A673 (cell line): Measurements from ENCODE around the gene SNX27. TPM values are rescaled to one million over a fixed set of nuclear protein-coding genes. Genes with fewer than 3 reads are reported as not detected.
A peak's percentile ranks its signal among the peaks of the same experiment; 100 is the strongest.

Experiments
- Bru-seq: library from RNA; stranded (reverse); fragments of 400-500 nt; gene quantifications from one replicate; lab custom pipeline; 2021; lab: Mats Ljungman, UMichigan
- BruChase-seq, 2 experiments: library from RNA; stranded (reverse); fragments of 400-500 nt; gene quantifications; one replicate each; lab custom pipeline; 2021; lab: Mats Ljungman, UMichigan
- BruUV-seq: library from RNA; stranded (reverse); fragments of 400-500 nt; replicated peaks from 2 replicates; lab custom pipeline; 2021; lab: Mats Ljungman, UMichigan
- CTCF ChIA-PET: fragments of 300-600 bp; sonication (Branson Sonifier 250); formaldehyde crosslinking; loops from one replicate; lab custom pipeline; 2022; ENCODE audit warnings: antibody characterized with exemption; lab: Charles Lee
- POLR2A ChIA-PET: fragments of 300-600 bp; sonication (Branson Sonifier 250); formaldehyde crosslinking; loops from one replicate; lab custom pipeline; 2022; ENCODE audit warnings: antibody characterized with exemption; ENCODE audit not compliant: low non-redundant PET; lab: Charles Lee
- DNase-seq: peaks from one replicate; pipeline ENCODE4 v3.0.0-alpha.2; 2015; ENCODE audit warnings: low spot score
- H3K27ac ChIP-seq: fragments of 200-600 bp; sonication (generic); 2 replicates; pipeline ENCODE4 v1.5.1; 2016; ENCODE audit warnings: mixed run types, low read depth, mild to moderate bottlenecking, mixed read lengths, antibody characterized with exemption, low read length; ENCODE audit not compliant: poor library complexity, severe bottlenecking
- H3K27me3 ChIP-seq: fragments of 200-600 bp; sonication (generic); replicated peaks from 2 replicates; pipeline ENCODE4 v1.6.1; 2017; ENCODE audit warnings: mixed run types, low read depth, mild to moderate bottlenecking, mixed read lengths, antibody characterized with exemption, low read length; ENCODE audit not compliant: insufficient read depth, poor library complexity
- H3K36me3 ChIP-seq: fragments of 200-600 bp; sonication (generic); 2 replicates; pipeline ENCODE4 v1.6.1; 2016; ENCODE audit warnings: mixed run types, mild to moderate bottlenecking, mixed read lengths, antibody characterized with exemption, low read length; ENCODE audit not compliant: insufficient read depth, poor library complexity, severe bottlenecking
- H3K4me1 ChIP-seq: fragments of 200-600 bp; sonication (generic); 2 replicates; pipeline ENCODE4 v1.6.1; 2017; ENCODE audit warnings: mixed run types, mild to moderate bottlenecking, mixed read lengths, antibody characterized with exemption, low read length; ENCODE audit not compliant: insufficient read depth, poor library complexity, severe bottlenecking
- H3K4me3 ChIP-seq: fragments of 200-600 bp; sonication (generic); 2 replicates; pipeline ENCODE4 v1.5.1; 2016; ENCODE audit warnings: low read depth, mixed run types, mild to moderate bottlenecking, mixed read lengths, low read length; ENCODE audit not compliant: poor library complexity, severe bottlenecking
- H3K9me3 ChIP-seq: fragments of 200-600 bp; sonication (generic); 2 replicates; pipeline ENCODE4 v1.6.1; 2016; ENCODE audit warnings: mixed run types, low read depth, mild to moderate bottlenecking, mixed read lengths, antibody characterized with exemption, low read length; ENCODE audit not compliant: poor library complexity, severe bottlenecking
- CTCF ChIP-seq: fragments of 300-800, 200-600 bp; sonication (generic); conservative IDR thresholded peaks from 2 replicates; pipeline ENCODE4 v1.5.1; 2017; ENCODE audit warnings: low read depth, mild to moderate bottlenecking, antibody characterized with exemption, low read length, moderate library complexity, mixed read lengths
- EZH2 ChIP-seq: fragments of 200-600 bp; sonication (generic); IDR thresholded peaks from 2 replicates; pipeline ENCODE4 v1.6.1; 2017; ENCODE audit warnings: borderline replicate concordance, low read depth, mild to moderate bottlenecking, mixed read lengths, antibody characterized with exemption, low read length; ENCODE audit not compliant: poor library complexity, severe bottlenecking
- intact Hi-C: fragments of 100-400 bp; cut with micrococcal nuclease; formaldehyde crosslinking; loops from one replicate; pipeline ENCODE4 v1.10.0; 2022; ENCODE audit not compliant: unreplicated experiment
- long read RNA-seq: library from polyadenylated mRNA; stranded (forward); transcript quantifications from one replicate; pipeline ENCODE4 v2.0.0, GENCODE V29; 2022
- total RNA-seq: library from RNA; stranded (reverse); gene quantifications from 2 replicates; pipeline ENCODE4 v1.2.3, GENCODE V29; 2021

The SNX27 gene
- 45.9 and 46.7 TPM in 2 replicates for total RNA-seq
- percentile 80 among the genes with signal in this experiment for Bru-seq, nascent RNA
- percentile 85 among the genes with signal in this experiment for BruChase-seq, experiment 1, labeled RNA remaining after a 2-hour chase
- percentile 92 among the genes with signal in this experiment for BruChase-seq, experiment 2, labeled RNA remaining after a 6-hour chase
- long read RNA-seq, full-length matches to known transcripts = 3 of 19 reads
- long read RNA-seq, partial matches to known transcripts = 2 of 19 reads
- long read RNA-seq, other reads (novel, unspliced or antisense) = 14 of 19 reads

GRCh38 chr1:151611832-151612500 is at the start of gene SNX27:
TSS of gene SNX27 (plus strand) at chr1:151612050. CDS start at chr1:151612202, 152 bp downstream.
- BruUV-seq = no TSS peak
- H3K36me3 ChIP-seq = peaks cover 5% of the 10 kb centered on the region
- intact Hi-C loops = no loop called here

GRCh38 chr1:151562661-151563060 is 49.2 kb upstream of the SNX27 start:
- DNase-seq = no peak
- CTCF ChIA-PET = no interaction called here
- POLR2A ChIA-PET = no interaction called here
- Histone ChIP-seq H3K36me3 (no peaks in the 10 kb centered on the region), H3K4me1 (no peaks in the 10 kb centered on the region), H3K9me3 (no peaks in the 10 kb centered on the region), H3K27ac (no peak overlapping the region), H3K27me3 (no peaks in the 10 kb centered on the region), H3K4me3 (no peak overlapping the region)
- intact Hi-C loops = no loop called here
- TF ChIP-seq CTCF = no peak
- TF ChIP-seq EZH2 = no peak
- BruUV-seq = no TSS peak

More at GRCh38 chr1:151611832-151612500, at the start of gene SNX27:
- Histone ChIP-seq H3K4me3 (peak within 1 kb of the TSS; percentile 84), H3K27ac (peak within 1 kb of the TSS; percentile 97), H3K4me1 (peaks cover 13% of the 10 kb centered on the region), H3K27me3 (no peaks in the 10 kb centered on the region), H3K9me3 (no peaks in the 10 kb centered on the region)
- DNase-seq = peak; percentile 97
- POLR2A ChIA-PET = interaction anchor here (0.6 kb wide), 1 partner anchor 287 kb away, joined by 3 read pairs; no protein-coding TSS in a partner anchor
- CTCF ChIA-PET = no interaction called here
- TF ChIP-seq CTCF (no peak), EZH2 (no peak)

- ChIA-PET POLR2A (no interaction called here), CTCF (no interaction called here)
- Histone ChIP-seq H3K9me3 (no peaks in the 10 kb centered on the region), H3K4me1 (no peaks in the 10 kb centered on the region), H3K27me3 (no peaks in the 10 kb centered on the region), H3K4me3 (no peak overlapping the region), H3K27ac (no peak overlapping the region), H3K36me3 (no peaks in the 10 kb centered on the region)
- TF ChIP-seq CTCF = no peak
- TF ChIP-seq EZH2 = no peak
- no peak for DNase-seq
- intact Hi-C loops = no loop called here
- BruUV-seq = no TSS peak
Observed at GRCh38 chr1:151563376-151563775, 48.5 kb upstream of the SNX27 start.
